Thymus (tissue), 11 donors: ENCODE data around the gene TNS3. TPM values are rescaled to one million over a fixed set of nuclear protein-coding genes. Genes with fewer than 3 reads are reported as not detected.
"Not testable (repeated sequence)": the region's sequence is repeated elsewhere in the genome, so short reads cannot be mapped to it uniquely, and the experiment has no call there.

Experiments used
- DNase-seq, 9 donors: peaks; one replicate each; pipeline ENCODE4 v3.0.0-alpha.2; 2013; ENCODE audit warnings: low spot score in 9 of 9, low read depth in 6 of 9, missing footprints in 1 of 9
- H3K27ac ChIP-seq, 2 donors: one replicate each; pipeline ENCODE4 v1.5.1; 2013; ENCODE audit warnings: control low read depth in 1 of 2, low read depth in 1 of 2, low read length in 1 of 2, mild to moderate bottlenecking in 1 of 2, moderate library complexity in 1 of 2
- H3K27me3 ChIP-seq, 2 donors: one replicate each; pipeline ENCODE4 v1.5.1; 2013; ENCODE audit warnings: low read length in 1 of 2; ENCODE audit not compliant: control insufficient read depth in 2 of 2, insufficient read depth in 1 of 2
- H3K36me3 ChIP-seq, 2 donors: one replicate each; pipeline ENCODE4 v1.5.1; 2013; ENCODE audit warnings: low read length in 1 of 2, mild to moderate bottlenecking in 1 of 2, moderate library complexity in 1 of 2; ENCODE audit not compliant: control insufficient read depth in 2 of 2, insufficient read depth in 2 of 2
- H3K4me1 ChIP-seq, 2 donors: one replicate each; pipeline ENCODE4 v1.5.1; 2013; ENCODE audit warnings: low read length in 2 of 2; ENCODE audit not compliant: control insufficient read depth in 2 of 2, insufficient read depth in 2 of 2
- H3K4me3 ChIP-seq, 2 donors: one replicate each; pipeline ENCODE4 v1.5.1; 2013; ENCODE audit warnings: low read length in 2 of 2, control low read depth in 1 of 2, mild to moderate bottlenecking in 1 of 2
- H3K9me3 ChIP-seq, 2 donors: one replicate each; pipeline ENCODE4 v1.5.1; 2013; ENCODE audit warnings: low read length in 1 of 2, mild to moderate bottlenecking in 1 of 2; ENCODE audit not compliant: control insufficient read depth in 2 of 2, insufficient read depth in 1 of 2
- WGBS: extraction: QIAGEN DNeasy Blood & Tissue Kit; methylation state at CpG from one replicate; pipeline ENCODE4 v1.1.7; 2013; 5-methylcytosine and 5-hydroxymethylcytosine counted together
- polyA plus RNA-seq: library from polyadenylated mRNA; stranded (reverse); fragments of 200-250 nt; gene quantifications from one replicate; pipeline ENCODE4 v1.2.3, GENCODE V29; 2013
- total RNA-seq: library from RNA; stranded (reverse); fragments of 120-200 nt; gene quantifications from one replicate; pipeline ENCODE4 v1.2.4, GENCODE V29; 2013
- donor health status: healthy.

TNS3 gene
- total and polyA plus RNA-seq, 2 donors, result 5.9 to 6.2 TPM

GRCh38 chr7:47621347-47621746 is 39.4 kb upstream of the TNS3 start:
- no peaks in the 10 kb centered on the region for H3K9me3 ChIP-seq
- 95% methylated on average over 12 of the region's 12 CpGs for WGBS
- H3K27ac ChIP-seq, result no peak overlapping the region
- no peaks in the 10 kb centered on the region for H3K36me3 ChIP-seq
- no peaks in the 10 kb centered on the region for H3K4me1 ChIP-seq
- H3K4me3 ChIP-seq, result no peak overlapping the region
- DNase-seq, result no peak
- H3K27me3 ChIP-seq, result no peaks in the 10 kb centered on the region

- no peaks in the 10 kb centered on the region for H3K36me3 ChIP-seq
- no peaks in the 10 kb centered on the region for H3K9me3 ChIP-seq
- no peak overlapping the region for H3K4me3 ChIP-seq
- no peak for DNase-seq
- H3K4me1 ChIP-seq, result no peaks in the 10 kb centered on the region
- no peaks in the 10 kb centered on the region for H3K27me3 ChIP-seq
- no peak overlapping the region for H3K27ac ChIP-seq
These were observed 37.9 kb upstream of the TNS3 start for GRCh38 chr7:47619806-47620205.

DNA sequence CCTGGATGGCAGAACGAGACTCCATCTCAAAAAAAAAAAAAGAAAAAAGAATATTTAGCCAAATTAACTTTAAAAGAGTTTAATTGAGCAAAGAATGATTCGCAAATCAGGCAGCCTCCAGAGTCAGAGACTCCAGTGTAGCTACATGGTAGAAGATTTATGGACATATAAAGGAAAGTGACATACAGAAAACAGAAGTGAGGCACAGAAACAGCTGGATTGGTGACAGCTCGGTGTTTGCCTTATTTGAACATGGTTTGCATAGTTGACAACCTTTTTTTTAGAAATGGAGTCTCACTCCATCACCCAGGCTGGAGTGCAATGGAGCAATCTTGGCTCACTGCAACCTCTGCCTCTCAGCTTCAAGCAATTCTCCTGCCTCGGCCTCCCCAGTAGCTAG is 35.2 kb upstream of the TNS3 start:
- Histone ChIP-seq H3K4me1 (no peaks in the 10 kb centered on the region), H3K9me3 (no peaks in the 10 kb centered on the region), H3K27ac (no peak overlapping the region), H3K27me3 (no peaks in the 10 kb centered on the region), H3K36me3 (no peaks in the 10 kb centered on the region), H3K4me3 (no peak overlapping the region)
- WGBS, result 84% methylated on average over 4 of the region's 4 CpGs
- DNase-seq, result no peak

DNA sequence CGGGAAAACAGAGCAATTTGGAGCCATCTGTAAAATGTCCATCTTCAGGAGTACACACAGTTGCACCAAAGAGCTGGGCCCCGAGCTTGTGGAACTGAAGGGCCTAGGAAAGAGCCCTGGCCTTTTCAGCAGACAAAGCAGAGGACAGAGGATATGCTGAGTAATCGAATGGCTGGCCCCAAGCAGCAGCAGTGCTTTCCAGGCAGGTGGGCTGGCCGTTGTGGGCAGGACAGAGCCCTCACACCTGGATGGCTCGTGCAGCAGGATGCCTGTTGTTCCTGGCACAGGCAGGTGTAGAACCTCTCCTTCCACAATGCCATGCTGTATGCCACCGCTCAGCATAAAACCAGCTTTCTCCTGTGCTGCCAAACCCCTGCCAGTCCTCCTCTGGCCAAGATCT is 32.5 kb upstream of the TNS3 start:
- H3K9me3 ChIP-seq, result no peaks in the 10 kb centered on the region
- no peaks in the 10 kb centered on the region for H3K27me3 ChIP-seq
- H3K27ac ChIP-seq, result no peak overlapping the region
- H3K4me3 ChIP-seq, result no peak overlapping the region
- DNase-seq, result no peak
- no peaks in the 10 kb centered on the region for H3K4me1 ChIP-seq
- WGBS, result 75% methylated on average over 6 of the region's 6 CpGs
- no peaks in the 10 kb centered on the region for H3K36me3 ChIP-seq

DNA sequence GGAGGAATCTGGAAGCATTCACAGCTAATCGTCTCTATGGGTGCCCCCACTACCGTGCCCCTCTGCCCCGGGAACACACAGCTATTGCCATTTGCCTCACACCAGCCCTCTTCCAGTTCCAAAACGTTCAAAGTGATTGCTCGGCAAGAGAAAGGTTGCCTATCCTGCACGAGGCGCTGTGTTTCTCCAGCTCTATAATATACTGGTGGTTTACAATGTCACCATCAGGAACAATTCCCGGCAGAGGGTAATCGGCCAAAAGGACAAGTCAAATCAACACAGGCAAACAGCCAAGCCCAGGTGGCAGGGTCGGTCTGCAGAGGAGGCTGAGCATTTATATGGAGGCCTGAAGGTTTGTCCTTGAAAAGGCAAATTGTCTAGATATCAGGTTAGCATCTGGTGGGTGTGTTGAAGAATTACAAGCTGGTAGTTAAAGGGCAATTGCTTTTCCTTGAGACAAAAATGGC is 29.2 kb upstream of the TNS3 start:
- no peak overlapping the region for H3K27ac ChIP-seq
- no peaks in the 10 kb centered on the region for H3K4me1 ChIP-seq
- WGBS, result 90% methylated on average over 10 of the region's 10 CpGs

DNA sequence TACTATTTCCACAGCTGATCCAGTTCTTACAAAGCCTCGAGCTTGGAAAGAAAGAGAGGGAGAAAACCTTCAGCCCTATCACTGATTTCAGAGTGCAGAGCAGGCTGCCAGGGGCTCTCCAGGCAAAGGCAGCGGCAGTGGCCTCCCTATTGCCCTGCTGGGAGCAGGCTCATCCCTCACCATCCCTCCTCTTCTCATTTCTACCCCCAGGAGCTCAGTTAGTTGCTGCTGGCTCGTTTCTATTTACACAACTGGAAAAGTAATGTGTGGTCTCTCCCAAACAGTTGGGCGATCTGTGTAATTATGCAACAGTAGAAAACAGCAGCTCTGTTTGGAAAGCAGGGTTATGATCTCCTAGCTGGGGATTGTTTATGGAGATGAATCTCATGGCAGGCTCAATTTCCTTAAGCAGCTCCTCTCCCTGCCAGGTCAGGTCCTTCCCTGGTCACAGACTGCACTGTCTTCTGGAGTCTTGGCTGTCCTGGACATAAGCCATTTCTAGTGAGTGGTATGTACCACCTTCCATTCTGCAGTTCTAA is 28.7 kb upstream of the TNS3 start:
- no peak overlapping the region for H3K4me3 ChIP-seq
- no peaks in the 10 kb centered on the region for H3K27me3 ChIP-seq
- no peaks in the 10 kb centered on the region for H3K36me3 ChIP-seq
- H3K9me3 ChIP-seq, result no peaks in the 10 kb centered on the region
- no peak overlapping the region for H3K27ac ChIP-seq
- H3K4me1 ChIP-seq, result no peaks in the 10 kb centered on the region
- no peak for DNase-seq
- WGBS, result 90% methylated on average over 4 of the region's 4 CpGs

More for the DNA sequence above, 29.2 kb upstream of the TNS3 start:
- Histone ChIP-seq H3K4me3 (no peak overlapping the region), H3K27me3 (no peaks in the 10 kb centered on the region), H3K36me3 (no peaks in the 10 kb centered on the region), H3K9me3 (no peaks in the 10 kb centered on the region)
- DNase-seq, result no peak

- H3K9me3 ChIP-seq, result no peaks in the 10 kb centered on the region
- H3K36me3 ChIP-seq, result no peaks in the 10 kb centered on the region
- H3K4me1 ChIP-seq, result no peaks in the 10 kb centered on the region
- no peak for DNase-seq
- H3K27me3 ChIP-seq, result no peaks in the 10 kb centered on the region
- 94% methylated on average over 16 of the region's 16 CpGs for WGBS
- no peak overlapping the region for H3K4me3 ChIP-seq
- no peak overlapping the region for H3K27ac ChIP-seq
These were observed 28.0 kb upstream of the TNS3 start for GRCh38 chr7:47609803-47610452.

DNA sequence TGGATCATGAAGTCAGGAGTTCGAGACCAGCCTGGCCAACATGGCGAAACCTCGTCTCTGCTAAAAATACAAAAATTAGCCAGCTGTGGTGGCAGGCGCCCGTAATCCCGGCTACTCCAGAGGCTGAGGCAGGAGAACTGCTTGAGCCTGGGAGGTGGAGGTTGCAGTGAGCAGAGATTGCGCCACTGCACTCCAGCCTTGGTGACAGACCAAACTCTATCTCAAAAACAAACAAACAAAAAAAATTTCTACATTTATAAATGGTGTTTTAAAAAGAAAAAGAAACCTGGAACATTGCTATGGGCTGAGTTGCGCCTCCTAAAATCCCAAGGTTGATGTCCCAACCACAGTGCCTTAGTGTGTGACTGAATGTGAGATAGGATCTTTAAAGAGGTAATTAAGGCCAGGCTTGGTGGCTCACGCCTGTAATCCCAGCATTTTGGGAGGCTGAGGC is 24.7 kb upstream of the TNS3 start:
- H3K27ac ChIP-seq, H3K4me1 ChIP-seq, H3K36me3 ChIP-seq, H3K27me3 ChIP-seq, DNase-seq, H3K4me3 ChIP-seq, H3K9me3 ChIP-seq: not testable (repeated sequence)
- 96% methylated on average over 9 of the region's 9 CpGs for WGBS

- H3K27ac ChIP-seq, result no peak overlapping the region
- no peaks in the 10 kb centered on the region for H3K9me3 ChIP-seq
- H3K27me3 ChIP-seq, result no peaks in the 10 kb centered on the region
- 98% methylated on average over 9 of the region's 9 CpGs for WGBS
- H3K4me3 ChIP-seq, result no peak overlapping the region
- H3K36me3 ChIP-seq, result no peaks in the 10 kb centered on the region
- H3K4me1 ChIP-seq, result peaks cover 0 to 4% of the 10 kb centered on the region in 2 donors
- DNase-seq, result no peak
These were observed 24.1 kb upstream of the TNS3 start for GRCh38 chr7:47605816-47606575.
